ENCODE data around the gene RSRC1.
A peak's percentile ranks its signal among the peaks of the same experiment; 100 is the strongest.

Gene RSRC1

GRCh38 chr3:158465074-158465473 is 355.2 kb downstream of the RSRC1 start:
- H3K4me1 ChIP-seq, result peaks cover 31% of the 10 kb centered on the region
- H3K4me3 ChIP-seq (ENCODE audit: low read depth, low read length), result no peak overlapping the region
- H3K9me3 ChIP-seq, result no peaks in the 10 kb centered on the region
- DNase-seq, result no peak
- H3K36me3 ChIP-seq, result no peaks in the 10 kb centered on the region
- TF ChIP-seq CTCF (IDR thresholded peaks at IDR 0.05; ENCODE audit: low read depth, low read length), result no peak
- H3K27me3 ChIP-seq, result no peaks in the 10 kb centered on the region

GRCh38 chr3:158470944-158471638 is 361.2 kb downstream of the RSRC1 start:
- Histone ChIP-seq H3K9me3 (no peaks in the 10 kb centered on the region), H3K36me3 (no peaks in the 10 kb centered on the region; the same call in 1 of the 2 replicates), H3K4me1 (peaks cover 9% of the 10 kb centered on the region; the same call in 1 of the 2 replicates), H3K4me3 (ENCODE audit: low read depth, low read length) (no peak overlapping the region), H3K27me3 (no peaks in the 10 kb centered on the region)
- TF ChIP-seq CTCF (IDR thresholded peaks at IDR 0.05; ENCODE audit: low read depth, low read length), result no peak
- no peak for DNase-seq

GRCh38 chr3:158471639-158472294 is 361.9 kb downstream of the RSRC1 start:
- Histone ChIP-seq H3K36me3 (no peaks in the 10 kb centered on the region; the same call in 1 of the 2 replicates), H3K27me3 (no peaks in the 10 kb centered on the region), H3K4me3 (ENCODE audit: low read depth, low read length) (no peak overlapping the region), H3K9me3 (no peaks in the 10 kb centered on the region), H3K4me1 (peaks cover 6% of the 10 kb centered on the region; the same call in 1 of the 2 replicates)
- DNase-seq, result no peak
- TF ChIP-seq CTCF (IDR thresholded peaks at IDR 0.05; ENCODE audit: low read depth, low read length), result no peak

DNA sequence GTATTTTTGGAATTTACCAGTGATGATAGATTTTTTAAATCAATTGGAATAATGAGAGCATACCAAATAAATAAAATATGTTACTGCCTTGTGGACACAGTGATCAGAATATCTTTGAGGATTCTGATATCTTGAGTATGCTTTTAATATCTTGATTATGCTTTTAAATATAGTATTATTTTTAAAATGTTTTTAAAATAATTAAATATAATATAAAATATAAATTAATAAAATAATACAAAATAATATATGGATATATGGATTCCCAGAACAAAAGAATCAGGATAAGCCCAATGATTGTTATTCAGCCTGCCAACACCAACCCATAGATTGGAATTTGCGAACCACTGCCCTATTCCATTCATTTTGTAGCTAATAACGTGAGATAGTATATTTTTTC is 369.2 kb downstream of the RSRC1 start:
- Histone ChIP-seq H3K4me3 (ENCODE audit: low read depth, low read length) (no peak overlapping the region), H3K4me1 (peaks cover 29% of the 10 kb centered on the region), H3K36me3 (no peaks in the 10 kb centered on the region), H3K27me3 (no peaks in the 10 kb centered on the region), H3K9me3 (no peaks in the 10 kb centered on the region)
- no peak for TF ChIP-seq CTCF (IDR thresholded peaks at IDR 0.05; ENCODE audit: low read depth, low read length)
- no peak for DNase-seq

DNA sequence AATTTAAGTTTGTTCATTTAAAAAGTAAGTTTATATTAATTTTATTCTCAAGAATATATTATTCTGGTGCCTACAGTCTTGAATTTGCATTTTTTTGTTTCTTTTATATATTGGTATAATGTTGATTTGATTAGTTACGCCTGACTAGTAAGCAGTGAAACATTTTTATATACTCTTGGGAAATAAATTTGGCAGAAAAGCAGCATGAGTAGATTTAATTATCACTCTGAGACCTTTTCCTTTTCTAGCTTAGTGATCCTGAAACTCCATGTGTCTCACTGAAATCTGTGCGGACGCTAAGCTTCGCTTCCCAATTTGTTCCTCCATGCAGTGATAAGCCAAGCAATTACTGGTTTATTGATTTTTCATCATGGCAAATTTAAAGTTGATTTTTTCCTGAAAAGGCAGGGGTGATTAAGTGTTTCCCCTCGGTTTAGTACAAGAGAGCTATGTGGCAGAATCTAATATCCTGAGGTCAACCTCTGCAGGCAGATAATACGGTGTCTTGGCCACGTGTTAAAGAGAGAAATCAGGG is 373.9 kb downstream of the RSRC1 start:
- Histone ChIP-seq H3K9me3 (no peaks in the 10 kb centered on the region), H3K4me1 (peaks cover 50% of the 10 kb centered on the region), H3K4me3 (ENCODE audit: low read depth, low read length) (peak overlapping the region; percentile 9; the same call in 1 of the 2 replicates), H3K36me3 (no peaks in the 10 kb centered on the region), H3K27me3 (no peaks in the 10 kb centered on the region)
- no peak for TF ChIP-seq CTCF (IDR thresholded peaks at IDR 0.05; ENCODE audit: low read depth, low read length)
- peak; percentile 51 for DNase-seq

GRCh38 chr3:158486200-158486599 is 376.3 kb downstream of the RSRC1 start:
- peaks cover 55% of the 10 kb centered on the region for H3K4me1 ChIP-seq
- H3K9me3 ChIP-seq, result no peaks in the 10 kb centered on the region
- no peaks in the 10 kb centered on the region for H3K27me3 ChIP-seq
- H3K36me3 ChIP-seq, result no peaks in the 10 kb centered on the region
- no peak for DNase-seq
- no peak overlapping the region for H3K4me3 ChIP-seq (ENCODE audit: low read depth, low read length)
- TF ChIP-seq CTCF (IDR thresholded peaks at IDR 0.05; ENCODE audit: low read depth, low read length), result no peak
